ENCODE measurements around the gene HDAC2. TPM values are rescaled to one million over a fixed set of nuclear protein-coding genes. Genes with fewer than 3 reads are reported as not detected.
"Not testable (repeated sequence)": the region's sequence is repeated elsewhere in the genome, so short reads cannot be mapped to it uniquely, and the experiment has no call there.

The HDAC2 gene
- total RNA-seq, 1 experiment from 2014 or later: 321 TPM

- no peak for TF ChIP-seq ATF2 (CRISPR knock-in tag; IDR thresholded peaks at IDR 0.05; ENCODE audit: borderline replicate concordance, low read depth)
- no peak for TF ChIP-seq ELF4 (CRISPR knock-in tag; IDR thresholded peaks at IDR 0.05; ENCODE audit: low read depth)
- TF ChIP-seq NFE2L1 (CRISPR knock-in tag; IDR thresholded peaks at IDR 0.05): no peak
- TF ChIP-seq PRRX2 (CRISPR knock-in tag; IDR thresholded peaks at IDR 0.05): no peak
- TF ChIP-seq ARID4B (CRISPR knock-in tag; IDR thresholded peaks at IDR 0.05; ENCODE audit: borderline replicate concordance): no peak
- no peak for TF ChIP-seq AFF4 (CRISPR knock-in tag; IDR thresholded peaks at IDR 0.05; ENCODE audit: borderline replicate concordance)
- no peak for TF ChIP-seq ZNF263 (CRISPR knock-in tag; IDR thresholded peaks at IDR 0.05; ENCODE audit: low read depth)
- TF ChIP-seq JUN (CRISPR knock-in tag; IDR thresholded peaks at IDR 0.05): no peak
- TF ChIP-seq ZNF232 (CRISPR knock-in tag; IDR thresholded peaks at IDR 0.05): no peak
Observed at GRCh38 chr6:113989675-113990074, 18.7 kb upstream of the HDAC2 start (continued).

GRCh38 chr6:113982675-113983074 lies 11.7 kb upstream of the HDAC2 start:
- H3K27me3 Mint-ChIP-seq (ENCODE audit: low read depth); H3K4me3 Mint-ChIP-seq; DNase-seq (ENCODE audit: low spot score); POLR2A ChIA-PET; H3K4me1 Mint-ChIP-seq; H3K36me3 Mint-ChIP-seq; ATAC-seq; H3K9me3 Mint-ChIP-seq; CTCF ChIA-PET; H3K27ac Mint-ChIP-seq: not testable (repeated sequence)

- no peak for TF ChIP-seq TEAD4 (CRISPR knock-in tag; IDR thresholded peaks at IDR 0.05)
- TF ChIP-seq PRDM15 (CRISPR knock-in tag; IDR thresholded peaks at IDR 0.05): no peak
- no peak for TF ChIP-seq CREB1 (CRISPR knock-in tag; IDR thresholded peaks at IDR 0.05)
- TF ChIP-seq FOXK1 (CRISPR knock-in tag; IDR thresholded peaks at IDR 0.05): no peak
- no peak for TF ChIP-seq ZSCAN18 (CRISPR knock-in tag; IDR thresholded peaks at IDR 0.05)
- TF ChIP-seq NR3C1 (CRISPR knock-in tag; conservative IDR thresholded peaks at IDR 0.05; ENCODE audit: low read depth): no peak
- no peak for TF ChIP-seq TP53 (CRISPR knock-in tag; IDR thresholded peaks at IDR 0.05)
- TF ChIP-seq CDX4 (CRISPR knock-in tag; IDR thresholded peaks at IDR 0.05; ENCODE audit: borderline replicate concordance): no peak
- no peak overlapping the region for H3K4me3 Mint-ChIP-seq
- no peaks in the 10 kb centered on the region; the same call in 1 of the 2 replicates for H3K4me1 Mint-ChIP-seq
- H3K27ac Mint-ChIP-seq: no peak overlapping the region
- POLR2A ChIA-PET: no interaction called here
- no peak for ATAC-seq
- H3K9me3 Mint-ChIP-seq: peaks cover 3% of the 10 kb centered on the region; the same call in 1 of the 2 replicates
- no peak for DNase-seq (ENCODE audit: low spot score)
- CTCF ChIA-PET: interaction anchor here (1.8 kb wide), 1 partner anchor 13 kb away, joined by 14 read pairs; no protein-coding TSS in a partner anchor
- no peaks in the 10 kb centered on the region for H3K36me3 Mint-ChIP-seq
- no peaks in the 10 kb centered on the region for H3K27me3 Mint-ChIP-seq (ENCODE audit: low read depth)
Observed at GRCh38 chr6:113982055-113982550, 11.2 kb upstream of the HDAC2 start.

Data from WTC11 (cell line).